ENCODE results near the gene RHBDF2. TPM values are rescaled to one million over a fixed set of nuclear protein-coding genes. Genes with fewer than 3 reads are reported as not detected.

The RHBDF2 gene
- total and polyA plus RNA-seq, 2 donors (not counting 3 experiments of a cell fraction or from before 2014, with no cell fraction given), result 25.5 to 38.5 TPM

DNA sequence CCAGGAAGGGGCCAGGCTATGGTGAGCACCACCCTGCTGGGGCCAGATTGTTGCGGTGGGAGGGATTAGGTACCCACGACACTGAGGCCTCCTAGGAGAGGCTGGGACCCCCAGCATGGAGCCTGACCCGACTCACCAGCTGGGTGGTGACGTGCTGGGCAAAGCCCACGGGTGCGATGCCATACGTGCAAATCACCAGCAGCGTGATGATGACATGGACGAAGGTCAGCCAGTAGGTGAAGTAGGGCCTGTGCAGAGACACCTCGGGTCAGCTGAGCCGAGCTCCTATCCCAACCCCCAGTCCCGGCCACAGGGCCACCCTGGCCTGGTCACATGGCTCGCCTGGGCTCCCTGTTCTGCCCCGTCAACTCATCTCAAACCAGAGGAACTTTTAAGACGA is 26.3 kb downstream of the RHBDF2 start:
- CTCF ChIA-PET, result interaction anchor here (0.8 to 1.9 kb wide), 8 partner anchors 8 to 66 kb away, joined by 3 to 6 read pairs (median 3); partner anchors contain the start of gene AANAT
- TF ChIP-seq EZH2 (IDR thresholded peaks at IDR 0.05; ENCODE audit: borderline replicate concordance, low read depth, low read length, severe bottlenecking), result no peak
- TF ChIP-seq JUN (IDR thresholded peaks at IDR 0.05; ENCODE audit: borderline replicate concordance, insufficient read depth, insufficient read length, low read depth), result no peak
- TF ChIP-seq, protein P1, sequence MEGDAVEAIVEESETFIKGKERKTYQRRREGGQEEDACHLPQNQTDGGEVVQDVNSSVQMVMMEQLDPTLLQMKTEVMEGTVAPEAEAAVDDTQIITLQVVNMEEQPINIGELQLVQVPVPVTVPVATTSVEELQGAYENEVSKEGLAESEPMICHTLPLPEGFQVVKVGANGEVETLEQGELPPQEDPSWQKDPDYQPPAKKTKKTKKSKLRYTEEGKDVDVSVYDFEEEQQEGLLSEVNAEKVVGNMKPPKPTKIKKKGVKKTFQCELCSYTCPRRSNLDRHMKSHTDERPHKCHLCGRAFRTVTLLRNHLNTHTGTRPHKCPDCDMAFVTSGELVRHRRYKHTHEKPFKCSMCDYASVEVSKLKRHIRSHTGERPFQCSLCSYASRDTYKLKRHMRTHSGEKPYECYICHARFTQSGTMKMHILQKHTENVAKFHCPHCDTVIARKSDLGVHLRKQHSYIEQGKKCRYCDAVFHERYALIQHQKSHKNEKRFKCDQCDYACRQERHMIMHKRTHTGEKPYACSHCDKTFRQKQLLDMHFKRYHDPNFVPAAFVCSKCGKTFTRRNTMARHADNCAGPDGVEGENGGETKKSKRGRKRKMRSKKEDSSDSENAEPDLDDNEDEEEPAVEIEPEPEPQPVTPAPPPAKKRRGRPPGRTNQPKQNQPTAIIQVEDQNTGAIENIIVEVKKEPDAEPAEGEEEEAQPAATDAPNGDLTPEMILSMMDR (IDR thresholded peaks at IDR 0.05; ENCODE audit: extremely low read depth in 1 of 2, insufficient read depth in 1 of 2, low read depth in 1 of 2, low read length in 2 of 2), result no peak
- TF ChIP-seq GATA2 (IDR thresholded peaks at IDR 0.05; ENCODE audit: insufficient read depth, insufficient read length, low read depth, low read length), result no peak
- TF ChIP-seq POLR2AphosphoS5 (IDR thresholded peaks at IDR 0.05; ENCODE audit: insufficient read depth, low read depth, low read length), result no peak
- TF ChIP-seq MYC (IDR thresholded peaks at IDR 0.05; ENCODE audit: low read depth, low read length), result no peak
- no peak for TF ChIP-seq FOS (IDR thresholded peaks at IDR 0.05; ENCODE audit: borderline replicate concordance, insufficient read depth, low read length)
- TF ChIP-seq, protein P2, sequence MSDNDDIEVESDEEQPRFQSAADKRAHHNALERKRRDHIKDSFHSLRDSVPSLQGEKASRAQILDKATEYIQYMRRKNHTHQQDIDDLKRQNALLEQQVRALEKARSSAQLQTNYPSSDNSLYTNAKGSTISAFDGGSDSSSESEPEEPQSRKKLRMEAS (IDR thresholded peaks at IDR 0.05; ENCODE audit: insufficient read depth, insufficient read length), result no peak
- no peak for TF ChIP-seq POLR2A (IDR thresholded peaks at IDR 0.05; ENCODE audit: low read depth, low read length)
- no peak overlapping the region for H3K9ac ChIP-seq (replicated peaks; ENCODE audit: extremely low read depth, insufficient read depth, low read length)
- H3K4me3 ChIP-seq (replicated peaks in 1 of 3; ENCODE audit: insufficient read depth in 1 of 3, low read depth in 1 of 3, low read length in 3 of 3), result no peak overlapping the region
- H3K36me3 ChIP-seq (ENCODE audit: control insufficient read depth in 2 of 2, extremely low read depth in 1 of 2, insufficient read depth in 2 of 2, low read length in 2 of 2), result peaks cover 0 to 15% of the 10 kb centered on the region in 2 experiments
- H3K9me3 ChIP-seq (replicated peaks; ENCODE audit: control insufficient read depth, insufficient read depth, low read length), result no peaks in the 10 kb centered on the region
- peaks cover 3% of the 10 kb centered on the region for H3K4me1 ChIP-seq (ENCODE audit: control insufficient read depth, extremely low read depth, insufficient read depth, low read length)
- H4K20me1 ChIP-seq (replicated peaks; ENCODE audit: control insufficient read depth, extremely low read depth, insufficient read depth, low read length), result no peaks in the 10 kb centered on the region
- H2AFZ ChIP-seq (ENCODE audit: low read depth, low read length), result no peak overlapping the region
- no peak overlapping the region for H3K4me2 ChIP-seq (ENCODE audit: insufficient read depth, low read length)
- dilution Hi-C loops (cut with MboI; ENCODE audit: extremely low pct_ligation_motif_present, low sequenced_read_pairs), result no loop called here
- H3K9me1 ChIP-seq (replicated peaks; ENCODE audit: control insufficient read depth, extremely low read depth, insufficient read depth, low read length), result no peaks in the 10 kb centered on the region
- intact Hi-C loops (cut with micrococcal nuclease), result no loop called here
- H3K27ac ChIP-seq (ENCODE audit: insufficient read depth, low read depth, low read length), result no peak overlapping the region
- POLR2A ChIA-PET, result no interaction called here
- FAIRE-seq (no peak), DNase-seq (ENCODE audit: low read depth, low spot score) (no peak)
- H3K79me2 ChIP-seq (ENCODE audit: control insufficient read depth, insufficient read depth, low read length), result no peaks in the 10 kb centered on the region
- H3K27me3 ChIP-seq (ENCODE audit: control insufficient read depth in 2 of 2, insufficient read depth in 2 of 2, low read length in 2 of 2), result no peaks in the 10 kb centered on the region
- BruUV-seq (replicated peaks), result no TSS peak
